NCI-H187 treated with DMSO at 0.1 percent for 48 hours (cell line): ENCODE results near the gene ZNF184.
"Not testable (repeated sequence)": the region's sequence is repeated elsewhere in the genome, so short reads cannot be mapped to it uniquely, and the experiment has no call there.

Experiments
- DNase-seq: peaks from one replicate; lab custom pipeline; 2025; lab: John Stamatoyannopoulos, UW

The ZNF184 gene

DNA sequence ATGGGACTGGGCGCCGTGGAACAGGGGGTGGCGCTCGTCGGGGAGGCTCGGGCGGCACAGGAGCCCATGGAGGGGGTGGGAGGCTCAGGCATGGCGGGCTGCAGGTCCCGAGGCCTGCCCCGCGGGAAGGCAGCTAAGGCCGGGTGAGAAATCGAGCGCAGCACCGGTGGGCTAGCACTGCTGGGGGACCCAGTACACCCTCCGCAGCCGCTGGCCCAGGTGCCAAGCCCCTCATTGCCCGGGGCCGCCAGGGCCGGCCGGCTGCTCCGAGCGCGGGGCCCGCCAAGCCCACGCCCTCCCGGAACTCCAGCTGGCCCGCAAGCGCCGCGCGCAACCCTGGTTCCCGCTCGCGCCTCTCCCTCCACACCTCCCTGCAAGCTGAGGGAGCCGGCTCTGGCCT, 48.1 kb downstream of the ZNF184 start:
- DNase-seq = not testable (repeated sequence)

DNA sequence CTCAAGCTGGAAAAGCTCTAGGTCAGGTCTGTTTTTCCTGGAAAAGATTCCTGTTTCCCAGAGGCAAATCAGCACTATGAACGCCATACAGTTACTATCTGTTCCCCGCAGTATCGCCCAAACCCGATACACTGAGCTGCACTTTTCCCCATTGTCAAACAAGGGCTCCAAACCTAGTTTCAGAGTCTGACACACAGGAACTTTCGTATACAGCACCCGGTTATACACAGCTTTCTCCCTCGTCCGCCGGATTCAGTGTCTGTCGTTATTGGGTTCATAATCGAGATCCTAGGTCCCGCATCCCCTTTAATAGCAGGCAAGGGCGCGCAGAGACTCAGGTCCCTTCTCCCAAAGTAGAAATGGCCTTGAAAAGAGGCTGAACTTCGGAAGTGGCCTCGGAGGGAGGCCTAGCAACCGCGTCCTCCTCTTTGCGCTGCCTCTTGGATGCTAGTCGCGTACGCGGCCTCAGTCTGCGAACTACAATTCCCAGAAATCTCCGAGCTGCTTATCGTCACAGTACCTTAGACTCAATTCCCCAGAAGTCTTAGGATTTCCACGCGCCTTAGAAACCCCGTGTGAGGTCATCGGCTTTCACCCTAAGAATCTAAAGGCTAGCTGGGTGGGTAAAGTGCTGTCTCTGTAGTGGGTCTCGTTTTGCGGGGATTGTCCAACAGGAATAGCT, 50.1 kb downstream of the ZNF184 start:
- DNase-seq = no peak

DNA sequence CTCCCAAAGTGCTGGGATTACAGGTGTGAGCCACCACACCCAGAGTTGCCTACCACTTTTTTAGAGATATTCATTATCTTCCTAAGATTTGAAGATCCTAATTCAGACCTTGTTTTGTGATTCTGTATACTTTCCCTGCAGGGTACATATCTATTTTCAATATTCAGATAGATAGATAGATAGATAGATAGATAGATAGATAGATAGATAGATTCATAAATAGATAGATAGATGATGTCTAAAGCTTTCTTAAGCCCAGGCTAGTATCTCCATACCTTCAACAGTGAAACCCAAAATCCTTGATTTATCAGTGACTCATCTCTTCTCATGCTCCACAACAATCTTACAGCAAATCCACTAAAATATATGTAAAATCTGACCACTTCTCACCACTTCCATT, 53.5 kb downstream of the ZNF184 start:
- DNase-seq = no peak

DNA sequence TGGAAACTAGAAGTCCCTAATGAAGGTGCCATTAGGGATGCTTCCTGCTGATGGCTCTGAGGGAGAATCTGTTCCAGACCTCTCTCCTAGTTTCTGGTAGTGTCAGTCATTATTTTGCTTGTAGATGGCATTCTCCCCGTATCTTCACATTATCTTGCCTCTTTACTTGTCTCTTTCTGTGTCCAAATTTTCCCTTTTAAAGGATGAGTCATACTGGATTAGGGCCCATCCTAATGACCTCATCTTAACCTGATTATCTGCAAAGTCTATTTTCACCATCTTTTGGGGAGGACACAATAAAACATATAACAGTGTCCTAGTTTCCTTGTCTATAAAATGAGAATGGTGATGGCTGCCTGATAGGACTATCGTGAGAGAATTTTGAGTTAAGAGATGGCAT, 57.0 kb downstream of the ZNF184 start:
- DNase-seq = no peak

DNA sequence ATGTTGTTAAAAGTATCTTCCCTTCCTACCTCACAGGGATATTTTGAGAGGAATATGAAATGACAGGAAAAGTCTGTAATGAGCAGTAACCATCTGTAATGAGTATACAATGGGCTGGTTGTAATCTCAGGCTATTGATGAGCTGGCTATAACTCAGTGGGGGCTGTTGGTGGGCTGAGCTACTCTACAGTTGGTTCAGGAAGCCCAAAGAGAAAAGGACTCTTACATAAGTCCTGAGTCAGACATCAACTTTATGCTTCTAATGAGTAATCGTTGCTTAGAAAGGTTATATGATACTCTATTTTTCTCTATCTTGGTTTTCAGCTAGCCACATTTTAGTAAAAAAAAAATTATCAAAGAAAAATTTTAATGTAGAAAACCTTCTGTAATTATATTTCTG, 57.9 kb downstream of the ZNF184 start:
- DNase-seq = no peak

DNA sequence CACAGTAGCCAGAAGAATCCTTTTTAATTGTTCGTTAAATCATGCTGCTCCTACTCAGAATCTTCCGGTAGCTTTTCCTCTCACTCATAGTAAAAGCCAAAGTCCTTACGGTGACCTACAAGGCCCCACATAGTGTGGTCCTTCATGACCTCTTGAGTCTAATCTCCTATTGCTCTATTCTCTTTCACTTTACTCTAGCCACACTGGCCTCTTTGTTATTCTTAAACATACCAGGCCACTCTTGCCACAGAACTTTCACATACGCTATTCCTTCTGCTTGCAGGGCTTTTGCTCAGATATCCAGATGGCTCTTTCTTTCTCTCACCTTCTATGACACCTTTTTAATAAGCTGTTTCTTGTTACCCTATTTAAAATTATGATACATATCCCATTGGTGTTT, 58.6 kb downstream of the ZNF184 start:
- DNase-seq = no peak

DNA sequence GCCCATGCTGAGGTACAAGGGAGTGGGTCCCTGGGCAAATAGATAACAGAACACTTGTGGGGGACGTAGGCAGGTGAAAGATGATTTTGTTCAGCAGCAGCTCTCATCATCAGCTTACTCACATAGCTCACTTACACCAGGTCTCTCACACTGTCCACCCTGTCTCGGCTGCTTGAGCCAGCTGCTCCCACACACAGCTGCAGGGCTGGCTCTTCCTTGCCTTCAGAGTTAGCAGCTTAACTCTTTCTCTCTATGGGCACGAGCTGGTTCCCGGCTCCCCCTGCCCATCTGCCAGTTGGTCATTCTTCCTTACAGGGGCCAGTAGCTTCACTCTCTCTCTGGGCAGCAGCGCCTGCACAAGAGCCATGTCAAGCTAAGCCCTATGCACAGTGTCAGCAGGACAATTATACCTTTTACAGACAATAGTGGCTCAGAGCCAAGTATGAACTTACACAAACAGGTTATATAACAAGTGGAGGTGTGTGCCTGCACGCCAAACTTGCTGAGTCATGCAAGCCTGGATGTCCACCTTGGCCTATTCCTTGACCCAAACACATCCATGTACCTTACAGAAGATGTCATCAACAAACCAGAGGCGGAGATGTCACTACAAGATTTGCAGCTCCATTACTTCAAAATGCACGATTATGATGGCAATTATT, 65.6 kb downstream of the ZNF184 start:
- no peak for DNase-seq

DNA sequence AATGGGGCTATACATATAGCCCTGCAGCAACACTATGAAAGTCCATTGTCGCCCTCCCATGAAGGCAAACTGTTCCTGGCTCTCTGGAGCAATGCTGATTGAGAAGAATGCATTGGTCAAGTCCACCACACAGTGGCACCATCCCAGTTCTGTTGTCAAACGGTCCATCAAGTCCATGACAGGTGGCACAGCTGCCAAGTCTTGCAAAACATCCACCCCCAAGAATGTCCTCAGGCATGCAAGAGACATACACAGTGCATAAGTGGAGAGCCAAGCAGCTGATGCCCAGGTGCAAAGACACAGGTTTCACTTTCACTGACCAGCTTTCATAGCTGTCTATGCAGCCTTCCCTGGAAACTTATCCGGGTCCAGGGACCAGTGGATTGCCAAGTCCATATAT, 66.8 kb downstream of the ZNF184 start:
- DNase-seq = no peak

DNA sequence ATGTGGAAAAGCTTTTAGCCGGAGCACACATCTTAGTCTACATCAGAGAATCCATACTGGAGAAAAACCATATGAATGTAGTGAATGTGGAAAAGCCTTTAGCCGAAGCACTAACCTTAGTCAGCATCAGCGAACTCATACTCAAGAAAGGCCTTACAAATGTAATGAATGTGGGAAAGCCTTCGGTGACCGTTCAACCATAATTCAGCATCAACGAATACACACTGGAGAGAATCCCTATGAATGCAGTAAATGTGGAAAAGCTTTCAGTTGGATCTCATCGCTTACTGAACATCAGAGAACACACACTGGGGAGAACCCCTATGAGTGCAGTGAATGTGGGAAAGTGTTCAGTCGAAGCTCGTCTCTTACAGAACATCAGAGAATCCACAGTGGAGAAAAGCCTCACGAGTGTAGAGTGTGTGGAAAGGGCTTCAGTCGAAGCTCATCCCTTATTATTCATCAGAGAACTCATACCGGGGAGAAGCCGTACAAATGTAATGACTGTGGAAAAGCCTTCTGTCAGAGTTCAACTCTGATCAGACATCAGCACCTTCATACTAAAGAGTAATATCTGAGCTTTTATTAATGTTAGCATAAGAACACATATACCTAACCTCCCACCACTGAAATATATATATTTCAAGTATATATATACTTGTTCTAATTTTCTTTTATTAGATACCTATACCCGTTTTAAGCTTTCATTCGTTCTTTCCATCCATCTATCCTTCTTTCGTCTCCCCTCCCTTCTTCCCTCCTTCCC, 71.8 kb downstream of the ZNF184 start:
- DNase-seq = no peak
